H1 (cell line): ENCODE results near the gene TXLNG. TPM values are rescaled to one million over a fixed set of nuclear protein-coding genes. Genes with fewer than 3 reads are reported as not detected.

ENCODE experiments used
- CTCF ChIA-PET: fragments of 300-600 bp; sonication (Branson Sonifier 250); formaldehyde crosslinking; loops from one replicate; lab custom pipeline; 2021; ENCODE audit not compliant: partially characterized antibody; lab: Charles Lee
- POLR2A ChIA-PET: fragments of 300-600 bp; sonication (Branson Sonifier 250); formaldehyde crosslinking; loops from one replicate; lab custom pipeline; 2021; ENCODE audit warnings: inconsistent platforms; ENCODE audit not compliant: partially characterized antibody; lab: Charles Lee
- DNase-seq, 2 experiments: peaks; one replicate each; pipeline versions ENCODE4 v3.0.0 to v3.0.0-alpha.2; 2010 to 2022; ENCODE audit warnings: low spot score in 2 of 2, low read depth in 1 of 2, mixed read lengths in 1 of 2
- FAIRE-seq: peaks from 2 replicates; lab custom pipeline; 2011; peaks lifted over from hg19 to GRCh38; lab: Jason Lieb, UNC
- H2AFZ ChIP-seq: 2 replicates; pipeline ENCODE4 v1.8.1; 2012; ENCODE audit warnings: low read length, inconsistent platforms
- H2AK5ac ChIP-seq: 2 replicates; pipeline ENCODE4 v1.6.1; 2013; ENCODE audit warnings: low read depth, low read length
- H2BK120ac ChIP-seq: replicated peaks from 2 replicates; pipeline ENCODE3; 2013; ENCODE audit warnings: low read depth, low read length, inconsistent platforms
- H2BK12ac ChIP-seq: 2 replicates; pipeline ENCODE4 v1.6.1; 2013; ENCODE audit warnings: low read depth, low read length
- H2BK15ac ChIP-seq: 2 replicates; pipeline ENCODE4 v1.6.1; 2013; ENCODE audit warnings: low read length
- H2BK20ac ChIP-seq: 2 replicates; pipeline ENCODE4 v1.6.1; 2013; ENCODE audit warnings: low read length
- H2BK5ac ChIP-seq: 2 replicates; pipeline ENCODE4 v1.6.1; 2013; ENCODE audit warnings: low read depth, low read length
- H3K14ac ChIP-seq: 2 replicates; pipeline ENCODE4 v1.6.1; 2013; ENCODE audit warnings: inconsistent platforms; ENCODE audit not compliant: insufficient read length
- H3K18ac ChIP-seq: 2 replicates; pipeline ENCODE4 v1.6.1; 2013; ENCODE audit warnings: low read length; ENCODE audit errors: extremely low read depth
- H3K23ac ChIP-seq: 2 replicates; pipeline ENCODE4 v1.6.1; 2013; ENCODE audit warnings: inconsistent platforms; ENCODE audit not compliant: insufficient read length
- H3K23me2 ChIP-seq: 2 replicates; pipeline ENCODE4 v1.6.1; 2013; ENCODE audit warnings: low read depth, low read length
- H3K27ac ChIP-seq: 2 replicates; pipeline ENCODE4 v1.6.1; 2011; ENCODE audit warnings: low read depth, low read length, inconsistent platforms
- H3K27me3 ChIP-seq, 4 experiments: replicated peaks in 1 of 4; 1 replicate in 1 of 4; 2 replicates in 3 of 4; pipeline versions ENCODE4 v1.6.1 to v1.8.1; 2011 to 2013; ENCODE audit warnings: low read length in 3 of 4, mild to moderate bottlenecking in 3 of 4, inconsistent platforms in 2 of 4, mixed read lengths in 2 of 4, moderate library complexity in 1 of 4; ENCODE audit not compliant: control insufficient read depth in 3 of 4, insufficient read depth in 3 of 4; ENCODE audit errors: extremely low read depth in 1 of 4
- H3K36me3 ChIP-seq, 4 experiments: 2 replicates each; pipeline versions ENCODE4 v1.6.1 to v1.8.1; 2011 to 2013; ENCODE audit warnings: mild to moderate bottlenecking in 4 of 4, low read length in 3 of 4, moderate library complexity in 2 of 4, control low read depth in 1 of 4, inconsistent platforms in 1 of 4; ENCODE audit not compliant: insufficient read depth in 4 of 4, control insufficient read depth in 2 of 4
- H3K4ac ChIP-seq: replicated peaks from 2 replicates; pipeline ENCODE3; 2013; ENCODE audit warnings: low read length, low read depth, mixed read lengths, inconsistent platforms; ENCODE audit not compliant: insufficient read length
- H3K4me1 ChIP-seq, 4 experiments: replicated peaks in 1 of 4; 1 replicate in 1 of 4; 2 replicates in 3 of 4; pipeline versions ENCODE4 v1.6.1 to v1.8.1; 2011 to 2013; ENCODE audit warnings: low read length in 3 of 4, inconsistent platforms in 2 of 4, mixed read lengths in 1 of 4; ENCODE audit not compliant: insufficient read depth in 4 of 4, control insufficient read depth in 3 of 4
- H3K4me2 ChIP-seq, 2 experiments: 2 replicates each; pipeline versions ENCODE4 v1.6.1 to v1.8.1; 2011 to 2013; ENCODE audit warnings: low read depth in 2 of 2, low read length in 2 of 2, control low read depth in 1 of 2, inconsistent platforms in 1 of 2, mild to moderate bottlenecking in 1 of 2; ENCODE audit not compliant: insufficient read depth in 1 of 2
- H3K4me3 ChIP-seq, 4 experiments: fragments of 200-600, 300-600 bp in 1 of 4; sonication (generic), shearing (Covaris generic), sonication (Bioruptor Twin) in 1 of 4; 2 replicates each; pipeline versions ENCODE4 v1.5.1 to v1.8.1; 2011 to 2016; ENCODE audit warnings: low read length in 4 of 4, low read depth in 3 of 4, control low read depth in 2 of 4, inconsistent platforms in 2 of 4, mild to moderate bottlenecking in 2 of 4, mixed read lengths in 1 of 4, moderate library complexity in 1 of 4; ENCODE audit not compliant: insufficient read depth in 2 of 4; ENCODE audit errors: extremely low read depth in 1 of 4
- H3K56ac ChIP-seq: replicated peaks from 2 replicates; pipeline ENCODE3; 2013; ENCODE audit warnings: low read depth, mild to moderate bottlenecking, mixed read lengths, low read length, inconsistent platforms; ENCODE audit not compliant: insufficient read length
- H3K79me1 ChIP-seq: 2 replicates; pipeline ENCODE4 v1.6.1; 2013; ENCODE audit warnings: low read depth, low read length, control low read depth
- H3K79me2 ChIP-seq, 2 experiments: 2 replicates each; pipeline versions ENCODE4 v1.6.1 to v1.8.1; 2012 to 2013; ENCODE audit warnings: low read length in 2 of 2, mild to moderate bottlenecking in 2 of 2, inconsistent platforms in 1 of 2; ENCODE audit not compliant: insufficient read depth in 2 of 2, control insufficient read depth in 1 of 2
- H3K9ac ChIP-seq, 4 experiments: replicated peaks in 1 of 4; 1 replicate in 1 of 4; 2 replicates in 3 of 4; pipeline versions ENCODE4 v1.6.1 to v1.8.1; 2011 to 2013; ENCODE audit warnings: low read depth in 3 of 4, low read length in 3 of 4, control low read depth in 2 of 4, mild to moderate bottlenecking in 2 of 4, moderate library complexity in 2 of 4, inconsistent platforms in 1 of 4; ENCODE audit errors: extremely low read depth in 1 of 4
- H3K9me3 ChIP-seq, 2 experiments: 2 replicates each; pipeline versions ENCODE4 v1.6.1 to v1.8.1; 2012 to 2013; ENCODE audit warnings: mild to moderate bottlenecking in 2 of 2, moderate library complexity in 2 of 2, control low read depth in 1 of 2, inconsistent platforms in 1 of 2, low read depth in 1 of 2, low read length in 1 of 2, mixed read lengths in 1 of 2; ENCODE audit not compliant: insufficient read depth in 2 of 2
- H4K20me1 ChIP-seq, 2 experiments: replicated peaks in 1 of 2; 2 replicates each; pipeline versions ENCODE3 to v1.8.1; 2011 to 2013; ENCODE audit warnings: inconsistent platforms in 2 of 2, low read length in 2 of 2, mild to moderate bottlenecking in 1 of 2; ENCODE audit not compliant: insufficient read depth in 2 of 2, control insufficient read depth in 1 of 2
- H4K5ac ChIP-seq: 2 replicates; pipeline ENCODE4 v1.6.1; 2013; ENCODE audit warnings: low read length, low read depth, mixed read lengths, inconsistent platforms; ENCODE audit not compliant: insufficient read length
- H4K8ac ChIP-seq: 2 replicates; pipeline ENCODE4 v1.8.0; 2013; ENCODE audit warnings: mild to moderate bottlenecking, moderate library complexity, low read length, inconsistent platforms; ENCODE audit not compliant: insufficient read depth; ENCODE audit errors: extremely low read depth
- H4K91ac ChIP-seq: replicated peaks from 2 replicates; pipeline ENCODE3; 2013; ENCODE audit warnings: low read length, mixed read lengths, inconsistent platforms; ENCODE audit not compliant: insufficient read length
- BRCA1 ChIP-seq: IDR thresholded peaks from 2 replicates; pipeline ENCODE4 v1.6.1; 2012; ENCODE audit warnings: low read depth, low read length, improper control_type of control experiment
- EP300 ChIP-seq, 2 experiments: IDR thresholded peaks; 1 replicate in 1 of 2; 2 replicates in 1 of 2; pipeline ENCODE4 v1.6.1; 2011 to 2012; ENCODE audit warnings: low read depth in 2 of 2, low read length in 2 of 2, mild to moderate bottlenecking in 2 of 2, borderline replicate concordance in 1 of 2, inconsistent platforms in 1 of 2, moderate library complexity in 1 of 2
- NRF1 ChIP-seq: IDR thresholded peaks from 2 replicates; pipeline ENCODE4 v1.6.1; 2011; ENCODE audit warnings: mild to moderate bottlenecking, low read depth, low read length, improper control_type of control experiment
- PHF8 ChIP-seq: fragments of 200-600 bp; sonication (generic); conservative IDR thresholded peaks from 2 replicates; pipeline ENCODE4 v1.7.1; 2012; ENCODE audit warnings: low read depth, mild to moderate bottlenecking, inconsistent platforms, low read length, moderate library complexity
- SP1 ChIP-seq: IDR thresholded peaks from 2 replicates; pipeline ENCODE4 v1.6.1; 2011; ENCODE audit warnings: low read depth, low read length
- TAF7 ChIP-seq: optimal IDR thresholded peaks from 2 replicates; pipeline ENCODE3; 2011; ENCODE audit warnings: low read depth, mild to moderate bottlenecking, inconsistent platforms, low read length, moderate library complexity, borderline replicate concordance
- WGBS, 2 experiments: shearing (Covaris generic) in 1 of 2; methylation state at CpG; one replicate each; pipeline versions ENCODE4 v1.1.6 to v1.1.7; 2013 to 2015; ENCODE audit warnings: low lambda C conversion rate in 2 of 2, mixed read lengths in 2 of 2, inconsistent platforms in 1 of 2, low coverage in 1 of 2, missing lambda C conversion rate in 1 of 2; ENCODE audit not compliant: insufficient replicate concordance in 2 of 2, insufficient coverage in 1 of 2, insufficient read length in 1 of 2; ENCODE audit errors: extremely low coverage in 1 of 2, missing lambda C conversion rate in 1 of 2; 5-methylcytosine and 5-hydroxymethylcytosine counted together
- polyA plus RNA-seq, 7 experiments: library from polyadenylated mRNA; depleted of rRNA in 3 of 7; stranded (reverse) in 5 of 7; unstranded in 2 of 7; fragments of >200 nt in 5 of 7; fragments of 200-250 nt in 2 of 7; gene quantifications; 1 replicate in 5 of 7; 2 replicates in 1 of 7; 4 replicates in 1 of 7; pipeline versions ENCODE4 v1.2.1 to v1.2.3, GENCODE V29; 2011 to 2013; ENCODE audit warnings: missing spikeins in 2 of 7, mixed read lengths in 2 of 7
- total RNA-seq: library from RNA; stranded (reverse); fragmentation: NEBNext Ultra II Directional; extraction: Animal tissue kit (Norgen Biotek cat#: 25700); gene quantifications from 2 replicates; pipeline ENCODE4 v1.2.1, GENCODE V29; 2021
- TF ChIP-seq, protein P1 (sequence below): IDR thresholded peaks from 2 replicates; pipeline ENCODE4 v1.6.1; 2012; ENCODE audit warnings: inconsistent platforms
- TF ChIP-seq, protein P2 (sequence below): IDR thresholded peaks from 2 replicates; pipeline ENCODE4 v1.6.1; 2012; ENCODE audit warnings: inconsistent platforms

The TXLNG gene
- total and polyA plus RNA-seq, 2 of the 8 experiments (the other 6 are each of a cell fraction or from before 2014, with no cell fraction given): 32.9 to 42.9 TPM

DNA sequence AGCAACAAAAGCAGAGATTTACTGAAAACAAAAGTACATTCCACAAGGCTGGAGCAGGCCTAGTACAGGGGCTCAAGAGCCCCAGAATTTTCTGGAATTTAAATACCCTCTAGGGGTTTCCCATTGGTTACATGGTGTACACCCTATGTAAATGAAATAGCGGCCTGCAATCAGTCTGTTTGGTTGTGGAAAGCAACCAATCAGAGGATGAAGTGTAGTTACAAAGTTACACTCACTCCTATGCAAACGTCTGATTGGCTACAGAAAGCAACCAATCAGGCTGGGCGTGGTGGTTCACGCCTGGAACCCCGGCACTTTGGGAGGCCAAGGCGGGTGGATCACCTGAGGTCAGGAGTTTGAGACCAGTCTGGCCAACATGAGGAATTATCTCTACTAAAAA, 13.8 kb upstream of the TXLNG start:
- no peaks in the 10 kb centered on the region for H3K79me2 ChIP-seq
- H3K4me3 ChIP-seq: peak overlapping the region in 1 of 4 experiments; percentile 27; a peak in 1 of 8 replicates
- H3K4ac ChIP-seq: no peak overlapping the region
- no peak overlapping the region; the same call in 1 of the 2 replicates for H2AK5ac ChIP-seq
- no peak overlapping the region for H2AFZ ChIP-seq
- 78% methylated on average over 6 of the region's 6 CpGs; no CpG with 5 or more reads in 1 of the 2 experiments for WGBS, 2 experiments
- H3K36me3 ChIP-seq: no peaks in the 10 kb centered on the region
- no peak overlapping the region for H2BK20ac ChIP-seq
- peak overlapping the region in 1 of 4 experiments; percentile 58; a peak in 3 of 7 replicates for H3K9ac ChIP-seq
- no peaks in the 10 kb centered on the region for H4K20me1 ChIP-seq
- H3K27me3 ChIP-seq: no peaks in the 10 kb centered on the region
- DNase-seq (peak in 1 of 2 experiments; percentile 51), FAIRE-seq (no peak)
- H3K4me2 ChIP-seq: peak overlapping the region in 1 of 2 experiments; percentile 32; a peak in 1 of 4 replicates
- H2BK5ac ChIP-seq: peak overlapping the region; percentile 91; the same call in 1 of the 2 replicates
- H4K8ac ChIP-seq: no peak overlapping the region
- H4K5ac ChIP-seq: peak overlapping the region; percentile 55
- ChIA-PET CTCF (interaction anchor here (1.4 kb wide), 1 partner anchor 35 kb away, joined by 3 read pairs; no protein-coding TSS in a partner anchor), POLR2A (interaction anchor here (0.8 to 1.9 kb wide), 5 partner anchors 9 to 94 kb away, joined by 4 to 9 read pairs (median 5); partner anchors contain the start of gene CTPS2)
- peaks cover 0 to 6% (median 0%) of the 10 kb centered on the region in 4 experiments; a peak in 2 of 7 replicates for H3K4me1 ChIP-seq
- H3K23ac ChIP-seq: no peak overlapping the region
- H3K79me1 ChIP-seq: no peaks in the 10 kb centered on the region
- no peak overlapping the region for H4K91ac ChIP-seq
- no peak overlapping the region for H3K18ac ChIP-seq
- TF ChIP-seq PHF8 (no peak), EP300 (IDR thresholded peaks at IDR 0.05; ENCODE audit: borderline replicate concordance in 1 of 2, low read depth in 2 of 2, low read length in 2 of 2) (no peak), NRF1 (no peak), SP1 (peak; percentile 60), TAF7 (no peak), BRCA1 (no peak)
- TF ChIP-seq, protein P1, sequence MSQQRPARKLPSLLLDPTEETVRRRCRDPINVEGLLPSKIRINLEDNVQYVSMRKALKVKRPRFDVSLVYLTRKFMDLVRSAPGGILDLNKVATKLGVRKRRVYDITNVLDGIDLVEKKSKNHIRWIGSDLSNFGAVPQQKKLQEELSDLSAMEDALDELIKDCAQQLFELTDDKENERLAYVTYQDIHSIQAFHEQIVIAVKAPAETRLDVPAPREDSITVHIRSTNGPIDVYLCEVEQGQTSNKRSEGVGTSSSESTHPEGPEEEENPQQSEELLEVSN: no peak
- TF ChIP-seq, protein P2, sequence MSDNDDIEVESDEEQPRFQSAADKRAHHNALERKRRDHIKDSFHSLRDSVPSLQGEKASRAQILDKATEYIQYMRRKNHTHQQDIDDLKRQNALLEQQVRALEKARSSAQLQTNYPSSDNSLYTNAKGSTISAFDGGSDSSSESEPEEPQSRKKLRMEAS: no peak
- H2BK120ac ChIP-seq: peak overlapping the region; percentile 83
- H3K9me3 ChIP-seq: 0 out of 4 replicates have a peak, but pooled peaks cover 2 to 5% of the 10 kb centered on the region in 2 experiments
- H3K23me2 ChIP-seq: no peaks in the 10 kb centered on the region
- H3K14ac ChIP-seq: no peak overlapping the region
- H2BK12ac ChIP-seq: peak overlapping the region; percentile 96
- H2BK15ac ChIP-seq: no peak overlapping the region
- peak overlapping the region; percentile 83 for H3K27ac ChIP-seq
- H3K56ac ChIP-seq: no peak overlapping the region
